Colonic mucosa (tissue), 4 donors: Measurements from ENCODE around the gene TCL1A. TPM values are rescaled to one million over a fixed set of nuclear protein-coding genes. Genes with fewer than 3 reads are reported as not detected.

Experiments used
- DNase-seq: peaks from one replicate; pipeline ENCODE4 v3.0.0-alpha.2; 2020
- H3K27ac ChIP-seq: fragments of 200-600 bp; one replicate; pipeline ENCODE4 v1.8.0; 2021
- H3K27me3 ChIP-seq: fragments of 200-600 bp; one replicate; pipeline ENCODE4 v1.8.0; 2021
- H3K36me3 ChIP-seq: fragments of 200-600 bp; one replicate; pipeline ENCODE4 v1.8.0; 2021
- H3K4me1 ChIP-seq: fragments of 200-600 bp; one replicate; pipeline ENCODE4 v1.8.0; 2021; ENCODE audit warnings: mild to moderate bottlenecking
- H3K4me3 ChIP-seq: fragments of 200-600 bp; one replicate; pipeline ENCODE4 v1.8.0; 2021
- H3K9ac ChIP-seq, 2 donors: one replicate each; pipeline ENCODE4 v1.7.0; 2013; ENCODE audit warnings: control low read depth in 2 of 2, low read depth in 2 of 2, low read length in 2 of 2
- H3K9me3 ChIP-seq: fragments of 200-600 bp; one replicate; pipeline ENCODE4 v1.8.0; 2021
- CTCF ChIP-seq: fragments of 200-600 bp; IDR thresholded peaks from one replicate; pipeline ENCODE4 v1.8.0; 2022; ENCODE audit warnings: antibody characterized with exemption, mild to moderate bottlenecking
- intact Hi-C: fragments of 100-400 bp; cut with DNase I; formaldehyde crosslinking; loops from one replicate; pipeline ENCODE4 v1.14.1; 2022
- total RNA-seq, 2 donors: library from RNA; stranded (reverse); fragmentation: NEBNext Ultra II Directional in 1 of 2; extraction: Animal tissue kit (Norgen Biotek cat#: 25700) in 1 of 2; gene quantifications; one replicate each; pipeline ENCODE4 v1.2.1, GENCODE V29; 2021
- donor health status: healthy.
- donor health status: DM: no; HTN: no; CAD: no.
- donor health status: DM: no; HTN: no; CAD: no.

Gene TCL1A
- total RNA-seq, 2 donors from 2014 or later, result 0.57 TPM; not detected in 1

DNA sequence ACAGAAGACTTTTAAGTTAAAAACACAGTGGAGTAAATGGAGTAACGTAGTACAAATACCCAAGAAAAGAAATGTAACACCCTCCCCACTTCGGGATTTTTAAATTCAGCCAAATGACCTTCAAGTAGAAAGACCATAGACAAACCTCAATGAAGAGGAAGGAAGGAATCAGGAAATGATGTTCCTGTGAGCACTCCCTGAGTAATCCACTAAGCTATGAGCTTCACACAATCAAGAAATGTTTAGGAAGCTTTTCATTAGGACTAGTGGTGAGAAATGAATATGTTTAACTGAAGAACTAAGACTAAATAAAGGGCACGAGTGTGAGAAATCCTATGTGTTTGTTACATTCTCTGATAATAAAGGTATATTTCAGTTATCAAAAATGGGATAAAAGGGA is 10.1 kb downstream of the TCL1A start:
- DNase-seq, result no peak
- TF ChIP-seq CTCF, result no peak
- Histone ChIP-seq H3K9ac (no peak overlapping the region), H3K9me3 (no peaks in the 10 kb centered on the region), H3K4me1 (no peaks in the 10 kb centered on the region), H3K27ac (no peak overlapping the region), H3K27me3 (no peaks in the 10 kb centered on the region), H3K36me3 (no peaks in the 10 kb centered on the region), H3K4me3 (no peak overlapping the region)
- intact Hi-C loops, result no loop called here

- no peak overlapping the region for H3K9ac ChIP-seq
- no peak overlapping the region for H3K4me3 ChIP-seq
- H3K27ac ChIP-seq, result no peak overlapping the region
- H3K27me3 ChIP-seq, result no peaks in the 10 kb centered on the region
- no peak for TF ChIP-seq CTCF
- intact Hi-C loops, result no loop called here
- no peaks in the 10 kb centered on the region for H3K9me3 ChIP-seq
- H3K36me3 ChIP-seq, result no peaks in the 10 kb centered on the region
- DNase-seq, result no peak
- no peaks in the 10 kb centered on the region for H3K4me1 ChIP-seq
These were observed 10.6 kb downstream of the TCL1A start for GRCh38 chr14:95703341-95703740.

DNA sequence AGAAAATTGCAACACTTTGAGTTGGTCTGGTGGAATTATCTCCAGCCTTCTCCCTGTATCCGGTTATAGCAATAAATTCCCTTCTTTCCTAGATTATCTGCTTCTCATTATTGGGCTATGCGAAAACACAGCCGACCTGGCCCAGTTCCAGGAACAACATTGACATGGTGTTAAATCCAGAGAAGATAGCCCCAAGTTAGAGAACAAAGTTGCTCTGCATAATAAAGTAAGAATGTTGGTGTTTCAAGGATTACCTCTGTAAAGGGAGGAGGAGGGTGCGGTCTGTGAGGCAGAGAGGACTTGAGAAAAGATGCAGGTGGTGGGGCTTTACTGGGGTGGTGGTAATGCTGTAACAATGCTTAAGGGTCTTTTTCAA is 12.1 kb downstream of the TCL1A start:
- H3K27me3 ChIP-seq, result no peaks in the 10 kb centered on the region
- H3K36me3 ChIP-seq, result no peaks in the 10 kb centered on the region
- intact Hi-C loops, result no loop called here
- DNase-seq, result no peak
- no peak overlapping the region for H3K4me3 ChIP-seq
- no peak overlapping the region for H3K27ac ChIP-seq
- no peaks in the 10 kb centered on the region for H3K4me1 ChIP-seq
- no peak for TF ChIP-seq CTCF
- no peak overlapping the region for H3K9ac ChIP-seq
- no peaks in the 10 kb centered on the region for H3K9me3 ChIP-seq

- Histone ChIP-seq H3K9me3 (no peaks in the 10 kb centered on the region), H3K4me3 (no peak overlapping the region), H3K27ac (no peak overlapping the region), H3K36me3 (no peaks in the 10 kb centered on the region), H3K27me3 (no peaks in the 10 kb centered on the region), H3K4me1 (no peaks in the 10 kb centered on the region), H3K9ac (no peak overlapping the region)
- no peak for TF ChIP-seq CTCF
- DNase-seq, result no peak
- intact Hi-C loops, result no loop called here
These were observed 13.5 kb downstream of the TCL1A start for GRCh38 chr14:95700221-95700976.

- DNase-seq, result no peak
- Histone ChIP-seq H3K36me3 (no peaks in the 10 kb centered on the region), H3K4me3 (no peak overlapping the region), H3K9me3 (no peaks in the 10 kb centered on the region), H3K4me1 (no peaks in the 10 kb centered on the region), H3K9ac (no peak overlapping the region), H3K27me3 (no peaks in the 10 kb centered on the region), H3K27ac (no peak overlapping the region)
- no peak for TF ChIP-seq CTCF
- intact Hi-C loops, result no loop called here
These were observed 14.5 kb downstream of the TCL1A start for GRCh38 chr14:95699412-95699811.
